ENCODE data around the gene PIGS.
"Not testable (repeated sequence)": the region's sequence is repeated elsewhere in the genome, so short reads cannot be mapped to it uniquely, and the experiment has no call there.

The PIGS gene

DNA sequence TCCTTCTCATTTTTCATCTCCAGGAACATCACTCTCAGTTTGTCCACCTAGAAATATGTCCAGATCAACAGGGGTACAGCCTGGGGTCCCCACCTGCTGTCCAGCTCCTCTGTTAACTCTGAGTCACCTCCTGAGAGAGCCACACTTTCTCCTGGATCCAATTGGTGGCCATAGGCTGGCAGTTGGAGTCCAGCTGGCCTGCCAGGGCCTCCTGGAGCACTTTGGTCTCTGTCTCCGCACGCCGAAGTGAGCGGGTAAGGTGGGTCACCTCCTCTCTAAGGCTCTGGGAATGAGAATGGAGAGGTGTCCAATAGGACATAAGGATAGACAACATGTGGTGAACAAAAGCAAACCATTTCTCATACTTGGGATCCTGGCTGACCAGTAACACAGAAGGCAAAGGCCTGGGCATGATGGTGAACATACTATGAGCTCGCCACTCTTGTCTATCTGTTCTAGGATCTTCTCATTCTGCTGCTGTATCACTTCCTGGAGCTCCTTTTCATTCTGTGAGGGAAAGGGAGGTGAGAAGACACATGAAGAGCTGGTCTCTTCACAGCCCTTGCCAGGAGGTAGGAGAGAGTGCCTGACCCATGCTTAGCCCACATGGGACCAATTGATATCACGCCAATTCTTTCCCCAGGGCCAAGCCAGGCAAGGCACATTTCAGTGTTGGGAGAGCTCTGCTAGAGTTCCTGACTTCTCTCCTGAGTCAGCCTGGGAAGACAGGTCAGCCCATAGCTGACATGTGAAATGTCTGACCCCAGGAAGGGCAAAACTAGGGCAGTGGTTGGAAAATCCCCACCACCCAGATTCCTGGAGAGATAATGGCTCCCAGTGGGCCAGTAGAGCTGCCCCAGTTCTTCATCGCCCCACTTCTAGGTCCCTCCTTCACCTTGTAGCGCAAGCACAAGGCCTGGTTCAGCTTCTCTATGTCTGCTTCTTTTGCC is 7.2 kb upstream of the PIGS start:
- no peak for DNase-seq

DNA sequence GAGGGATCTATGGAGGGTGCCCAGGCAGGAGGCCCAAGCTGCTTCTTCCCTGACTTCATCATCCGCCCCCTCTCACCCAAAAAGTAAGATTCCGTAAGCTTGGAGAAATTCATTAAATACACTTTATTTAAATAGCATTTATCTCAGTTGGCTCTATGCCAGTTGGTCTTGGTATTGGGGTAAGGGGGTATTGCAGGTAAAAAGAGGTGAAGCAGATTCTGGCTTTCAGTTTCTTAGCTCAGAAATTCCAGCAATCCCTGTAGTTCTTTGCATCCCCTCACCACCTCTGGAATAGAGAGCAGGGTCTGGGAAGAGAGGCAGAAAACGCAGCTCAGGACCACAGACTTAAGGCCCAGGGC is 6.1 kb upstream of the PIGS start:
- DNase-seq = no peak

- DNase-seq = peak; percentile 97
Measured at GRCh38 chr17:28576758-28577465, 5.6 kb upstream of the PIGS start, which contains the start of gene ALDOC. Gene ALDOC, minus strand, starts transcription at chr17:28576895. Its CDS starts 1,363 bp downstream, at chr17:28575532.

GRCh38 chr17:28576016-28576415 is 4.7 kb upstream of the PIGS start:
- DNase-seq = not testable (repeated sequence)

- no peak for DNase-seq
Measured at GRCh38 chr17:28575126-28575795, 3.9 kb upstream of the PIGS start.

DNA sequence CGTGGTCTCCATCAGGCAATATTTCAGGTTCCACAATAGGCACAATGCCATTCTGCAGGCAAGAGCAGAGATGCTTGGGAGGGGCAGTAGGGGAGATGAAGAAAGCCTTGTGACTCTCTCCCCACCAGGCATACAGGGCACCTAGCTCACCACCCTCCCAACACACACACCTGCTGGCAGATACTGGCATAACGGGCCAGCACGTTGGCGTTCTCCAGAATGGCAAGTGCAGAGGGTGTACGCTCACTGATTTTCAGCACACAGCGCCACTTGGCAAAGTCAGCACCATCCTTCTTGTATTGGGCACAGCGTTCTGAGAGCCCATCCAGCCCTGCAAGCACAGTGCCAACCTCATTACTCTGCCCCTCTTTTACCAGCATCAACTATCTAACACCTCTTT is 3.2 kb upstream of the PIGS start:
- DNase-seq = no peak

DNA sequence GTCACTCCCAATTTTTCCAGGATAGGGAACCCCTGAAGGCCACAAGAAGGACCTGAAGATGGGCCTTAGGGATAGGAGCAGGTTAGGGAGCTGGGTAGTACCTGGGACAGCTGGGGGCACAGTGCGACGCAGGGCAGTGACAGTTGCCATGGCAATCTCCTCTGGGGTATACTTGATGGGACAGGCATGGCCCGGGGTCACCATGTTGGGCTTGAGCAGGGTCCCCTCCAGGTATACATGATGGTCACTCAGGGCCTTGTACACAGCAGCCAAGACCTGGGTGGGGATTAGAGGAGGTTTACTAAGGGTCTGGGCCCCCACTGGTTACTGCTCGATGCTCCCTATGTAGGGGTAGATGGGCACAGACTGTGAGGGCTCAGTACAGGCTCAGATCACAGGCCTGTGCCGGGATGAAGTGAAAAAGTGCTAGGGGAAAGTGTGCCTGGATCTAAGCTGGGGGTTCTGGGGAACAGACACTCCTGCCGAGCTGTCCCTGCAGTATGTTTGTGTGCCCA is 2.7 kb upstream of the PIGS start:
- no peak for DNase-seq

- DNase-seq = no peak
Measured at GRCh38 chr17:28573521-28573920, 2.2 kb upstream of the PIGS start.

DNA sequence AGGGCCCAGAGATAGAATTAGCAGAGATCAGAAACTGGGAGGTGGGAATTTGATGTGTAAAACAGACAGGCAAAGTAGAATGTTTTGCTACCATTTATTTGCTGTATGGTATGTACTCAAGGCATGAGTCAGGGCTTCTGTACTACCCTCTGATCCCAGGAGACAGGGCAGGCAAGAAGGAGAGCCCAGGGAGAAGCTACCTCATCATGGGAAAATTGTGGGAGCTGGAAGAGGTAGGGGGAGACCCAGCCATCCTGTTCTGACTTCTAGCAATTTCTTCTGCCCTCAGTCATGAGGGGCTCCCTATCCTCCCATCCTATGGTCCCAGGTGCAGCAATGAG is 1.7 kb upstream of the PIGS start:
- DNase-seq = no peak

- DNase-seq = no peak
Measured at GRCh38 chr17:28572259-28573039, 1.1 kb upstream of the PIGS start.

GRCh38 chr17:28570716-28571360 is 486 bp downstream of the PIGS start:
- DNase-seq = peak; percentile 44

GRCh38 chr17:28569446-28569845 is 1.9 kb downstream of the PIGS start:
- no peak for DNase-seq

DNA sequence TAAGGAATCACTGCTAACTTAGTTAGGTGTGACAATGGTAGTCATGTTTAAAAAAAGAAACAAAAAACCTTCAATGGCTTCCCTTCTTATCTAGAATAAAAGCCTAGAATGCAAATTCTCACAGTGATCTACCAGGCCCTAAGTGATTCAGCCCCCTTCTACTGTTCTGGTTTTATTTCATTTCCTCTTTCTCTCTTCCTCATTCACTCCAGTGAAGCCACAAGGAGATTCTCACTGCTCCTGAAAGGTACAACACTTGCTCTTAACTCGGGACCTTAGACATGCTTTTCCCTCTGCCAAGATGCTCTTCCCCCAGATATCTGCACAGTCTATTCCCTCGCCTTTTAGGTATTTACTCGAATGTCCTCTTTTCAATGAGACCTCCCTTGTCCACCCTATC is 3.7 kb downstream of the PIGS start:
- DNase-seq = no peak

GRCh38 chr17:28563475-28563874 is 7.8 kb downstream of the PIGS start:
- DNase-seq = no peak

GRCh38 chr17:28555022-28555421 is 16.3 kb downstream of the PIGS start:
- DNase-seq = no peak

GRCh38 chr17:28554565-28554964 is 16.8 kb downstream of the PIGS start:
- no peak for DNase-seq

- DNase-seq = no peak
Measured at GRCh38 chr17:28553000-28553505, 18.3 kb downstream of the PIGS start.

GRCh38 chr17:28552176-28552999 is 18.9 kb downstream of the PIGS start, which contains the start of gene UNC119:
Gene UNC119, minus strand, starts transcription at chr17:28552624. Its CDS starts 67 bp downstream, at chr17:28552557.
- DNase-seq = peak; percentile 77

DNA sequence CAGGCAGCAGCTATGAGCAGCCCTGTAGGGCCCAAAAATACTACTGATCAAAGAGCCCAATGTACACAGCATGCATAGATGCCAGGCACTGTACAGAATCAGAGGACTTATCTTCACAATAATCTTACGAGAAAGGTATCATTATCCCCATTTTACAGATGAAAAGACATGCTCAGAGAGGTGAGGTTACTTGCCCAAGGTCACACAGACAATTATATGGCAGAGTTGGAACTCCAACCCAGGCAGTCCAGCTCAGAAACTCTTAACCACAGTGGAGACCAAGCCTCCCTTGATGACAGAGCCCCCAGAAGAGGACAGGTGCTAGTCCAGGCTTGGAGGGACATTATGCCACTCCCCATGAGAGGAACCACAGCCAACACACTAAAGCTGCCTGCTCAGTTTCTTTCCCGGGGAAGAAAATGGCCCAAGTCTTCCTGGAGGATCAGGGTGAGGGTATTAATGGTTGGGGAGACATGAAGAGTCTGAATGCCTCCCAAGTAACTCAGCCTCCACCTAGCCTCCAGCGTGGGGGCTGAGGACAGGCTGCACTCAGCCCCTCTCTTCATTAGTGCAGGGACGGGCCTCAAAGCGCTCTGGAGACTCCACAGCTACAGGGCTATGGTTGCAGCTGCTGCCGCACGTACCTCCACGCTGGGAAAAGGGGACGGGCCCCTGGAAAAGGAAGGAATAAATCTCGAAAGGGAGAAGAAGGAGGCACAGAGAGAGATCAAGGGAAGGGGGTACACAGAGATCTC is 19.7 kb downstream of the PIGS start:
- no peak for DNase-seq

GRCh38 chr17:28550858-28551257 is 20.5 kb downstream of the PIGS start:
- no peak for DNase-seq

Measured in activated CD4-positive, alpha-beta T cell treated with anti-CD3 and anti-CD28 coated beads, Interleukin-2, amount 50 U/mL, for 16 hours (primary cell).